HPDE6-E6E7 (cell line): ENCODE results near the gene ZDHHC11B.
"Not testable (repeated sequence)": the region's sequence is repeated elsewhere in the genome, so short reads cannot be mapped to it uniquely, and the experiment has no call there.

ENCODE experiments used
- DNase-seq: peaks from one replicate; pipeline ENCODE4 v3.0.0; 2011; ENCODE audit warnings: missing footprints; ENCODE audit errors: extremely low spot score

The ZDHHC11B gene

GRCh38 chr5:785181-785705 is 714 bp upstream of the ZDHHC11B start:
- not testable (repeated sequence) for DNase-seq

- not testable (repeated sequence) for DNase-seq
Observed at GRCh38 chr5:783881-784427, 575 bp downstream of the ZDHHC11B start.

GRCh38 chr5:783049-783802 is 1.3 kb downstream of the ZDHHC11B start:
- DNase-seq, result not testable (repeated sequence)

GRCh38 chr5:782356-782755 is 2.2 kb downstream of the ZDHHC11B start:
- DNase-seq, result not testable (repeated sequence)

- not testable (repeated sequence) for DNase-seq
Observed at GRCh38 chr5:780571-780970, 4.0 kb downstream of the ZDHHC11B start.

- DNase-seq, result not testable (repeated sequence)
Observed at GRCh38 chr5:778967-779366, 5.6 kb downstream of the ZDHHC11B start.

- DNase-seq, result not testable (repeated sequence)
Observed at GRCh38 chr5:778421-778820, 6.1 kb downstream of the ZDHHC11B start.

GRCh38 chr5:777756-778161 is 6.8 kb downstream of the ZDHHC11B start:
- no peak for DNase-seq

- DNase-seq, result no peak
Observed at GRCh38 chr5:776862-777711, 7.4 kb downstream of the ZDHHC11B start.

- no peak for DNase-seq
Observed at GRCh38 chr5:775961-776861, 8.3 kb downstream of the ZDHHC11B start.

GRCh38 chr5:775595-775960 is 9.0 kb downstream of the ZDHHC11B start:
- DNase-seq, result not testable (repeated sequence)

- not testable (repeated sequence) for DNase-seq
Observed at GRCh38 chr5:774854-775505, 9.5 kb downstream of the ZDHHC11B start.

- not testable (repeated sequence) for DNase-seq
Observed at GRCh38 chr5:774304-774703, 10.2 kb downstream of the ZDHHC11B start.

- DNase-seq, result no peak
Observed at GRCh38 chr5:773517-774264, 10.8 kb downstream of the ZDHHC11B start.

GRCh38 chr5:772931-773330 is 11.6 kb downstream of the ZDHHC11B start:
- DNase-seq, result not testable (repeated sequence)

- not testable (repeated sequence) for DNase-seq
Observed at GRCh38 chr5:772547-772890, 12.0 kb downstream of the ZDHHC11B start.

- not testable (repeated sequence) for DNase-seq
Observed at GRCh38 chr5:771841-772546, 12.5 kb downstream of the ZDHHC11B start.

GRCh38 chr5:771087-771781 is 13.3 kb downstream of the ZDHHC11B start:
- not testable (repeated sequence) for DNase-seq

- DNase-seq, result not testable (repeated sequence)
Observed at GRCh38 chr5:770585-770984, 13.9 kb downstream of the ZDHHC11B start.
